ENCODE results near the gene PRKACA. TPM values are rescaled to one million over a fixed set of nuclear protein-coding genes. Genes with fewer than 3 reads are reported as not detected.

PRKACA gene
- total RNA-seq, 4 donors from 2014 or later: 31.5 to 56.1 (median 45.1) TPM

GRCh38 chr19:14116525-14116917 is 1.0 kb downstream of the PRKACA start:
- no peak for DNase-seq (ENCODE audit: low spot score)
- ATAC-seq (ENCODE audit: low FRiP score): no peak
- TF ChIP-seq, protein P1, sequence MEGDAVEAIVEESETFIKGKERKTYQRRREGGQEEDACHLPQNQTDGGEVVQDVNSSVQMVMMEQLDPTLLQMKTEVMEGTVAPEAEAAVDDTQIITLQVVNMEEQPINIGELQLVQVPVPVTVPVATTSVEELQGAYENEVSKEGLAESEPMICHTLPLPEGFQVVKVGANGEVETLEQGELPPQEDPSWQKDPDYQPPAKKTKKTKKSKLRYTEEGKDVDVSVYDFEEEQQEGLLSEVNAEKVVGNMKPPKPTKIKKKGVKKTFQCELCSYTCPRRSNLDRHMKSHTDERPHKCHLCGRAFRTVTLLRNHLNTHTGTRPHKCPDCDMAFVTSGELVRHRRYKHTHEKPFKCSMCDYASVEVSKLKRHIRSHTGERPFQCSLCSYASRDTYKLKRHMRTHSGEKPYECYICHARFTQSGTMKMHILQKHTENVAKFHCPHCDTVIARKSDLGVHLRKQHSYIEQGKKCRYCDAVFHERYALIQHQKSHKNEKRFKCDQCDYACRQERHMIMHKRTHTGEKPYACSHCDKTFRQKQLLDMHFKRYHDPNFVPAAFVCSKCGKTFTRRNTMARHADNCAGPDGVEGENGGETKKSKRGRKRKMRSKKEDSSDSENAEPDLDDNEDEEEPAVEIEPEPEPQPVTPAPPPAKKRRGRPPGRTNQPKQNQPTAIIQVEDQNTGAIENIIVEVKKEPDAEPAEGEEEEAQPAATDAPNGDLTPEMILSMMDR (IDR thresholded peaks at IDR 0.05): no peak

GRCh38 chr19:14115756-14116155 is 1.8 kb downstream of the PRKACA start:
- DNase-seq (ENCODE audit: low spot score): no peak
- no peak for ATAC-seq (ENCODE audit: low FRiP score)
- TF ChIP-seq, protein P1 (IDR thresholded peaks at IDR 0.05): no peak

DNA sequence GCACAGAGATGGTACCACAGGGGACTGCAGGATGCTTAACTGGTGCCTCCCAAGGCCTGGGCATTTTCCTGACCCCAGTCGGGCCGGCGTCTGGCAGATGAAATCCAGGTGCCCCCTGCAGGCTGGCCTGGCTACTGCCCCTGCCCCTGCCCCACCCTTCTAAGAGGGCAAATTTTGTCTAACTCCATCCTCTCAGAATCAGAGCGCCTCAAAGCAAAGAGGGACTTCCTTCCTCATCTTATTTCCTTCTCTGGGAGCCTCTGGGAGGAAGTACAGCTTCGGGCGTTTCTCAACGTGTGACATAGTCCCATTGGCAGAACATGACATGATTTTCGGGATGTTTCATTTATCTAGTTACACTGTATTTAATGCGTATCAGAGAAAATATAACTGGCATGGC is 2.7 kb downstream of the PRKACA start:
- TF ChIP-seq, protein P1 (IDR thresholded peaks at IDR 0.05): no peak
- no peak for DNase-seq (ENCODE audit: low spot score)
- no peak for ATAC-seq (ENCODE audit: low FRiP score)

DNA sequence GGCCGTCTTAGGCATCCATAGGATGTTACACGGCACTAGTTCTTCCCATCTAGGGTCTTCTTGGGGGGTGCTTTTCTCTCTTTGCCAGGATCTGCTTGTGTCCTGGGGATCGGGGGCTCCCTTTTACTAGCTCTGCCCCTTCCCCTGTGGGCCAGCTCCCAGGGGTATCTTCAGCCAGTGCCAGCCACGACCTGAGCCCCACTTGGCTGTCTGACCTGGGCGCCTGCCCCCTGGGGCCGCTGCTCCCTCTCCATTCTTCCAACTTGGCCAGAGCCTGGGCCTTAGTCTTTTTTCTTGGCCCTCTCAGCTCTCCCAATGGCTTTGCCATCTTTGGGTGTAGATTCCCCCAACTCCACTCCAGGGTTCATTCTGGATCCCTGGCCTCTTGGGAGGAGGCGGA is 3.1 kb downstream of the PRKACA start:
- TF ChIP-seq, protein P1 (IDR thresholded peaks at IDR 0.05): no peak
- DNase-seq (ENCODE audit: low spot score): no peak
- no peak for ATAC-seq (ENCODE audit: low FRiP score)

DNA sequence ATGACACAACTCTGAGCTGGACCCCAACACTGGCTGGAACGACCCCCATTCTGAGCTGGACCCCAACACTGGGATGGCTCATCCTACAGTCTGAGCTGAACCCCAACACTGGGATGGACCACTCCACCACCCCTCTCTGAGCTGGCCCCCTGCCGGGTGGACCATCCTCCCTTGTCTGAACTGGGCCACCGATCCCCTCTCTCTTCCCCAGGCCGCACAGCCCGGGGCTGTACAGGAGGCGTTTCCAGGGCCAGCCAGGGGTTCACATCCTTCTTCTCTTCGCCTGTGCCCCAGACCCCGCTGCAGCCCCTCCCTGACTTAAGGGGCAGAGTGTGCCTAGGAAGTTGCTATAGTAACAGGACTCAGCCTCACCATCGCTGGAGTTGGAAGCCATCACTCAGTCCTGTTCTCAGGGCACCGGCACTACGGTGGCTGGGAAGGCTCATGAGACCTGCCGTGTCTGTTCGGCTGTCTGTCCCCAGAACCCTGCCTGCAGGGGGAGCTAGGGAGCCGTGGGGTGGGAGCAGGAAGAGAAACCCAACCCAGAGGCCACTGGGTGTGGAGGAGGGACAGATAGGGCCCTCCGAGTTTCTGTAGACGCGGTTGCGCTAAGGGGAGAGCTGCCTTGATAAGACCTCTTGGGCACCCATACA is 3.7 kb downstream of the PRKACA start:
- DNase-seq (ENCODE audit: low spot score) (no peak), ATAC-seq (ENCODE audit: low FRiP score) (no peak)
- TF ChIP-seq, protein P1 (IDR thresholded peaks at IDR 0.05): no peak

- ATAC-seq (ENCODE audit: low FRiP score): no peak
- DNase-seq (ENCODE audit: low spot score): no peak
Measured at GRCh38 chr19:14112809-14113385, 4.7 kb downstream of the PRKACA start.

More at GRCh38 chr19:14112809-14113385, 4.7 kb downstream of the PRKACA start:
- TF ChIP-seq, protein P1 (IDR thresholded peaks at IDR 0.05): no peak
